Cardiac fibroblast (primary cell): ENCODE results near the gene SLC30A9.
A peak's percentile ranks its signal among the peaks of the same experiment; 100 is the strongest.

ENCODE experiments used
- DNase-seq, 2 donors: peaks; one replicate each; pipeline versions ENCODE4 v3.0.0 to v3.0.0-alpha.2; 2010; ENCODE audit warnings: low read depth in 2 of 2
- H3K4me3 ChIP-seq, 2 donors: replicated peaks in 1 of 2; 1 replicate in 1 of 2; 2 replicates in 1 of 2; pipeline ENCODE4 v1.5.1; 2011; ENCODE audit warnings: low read depth in 2 of 2, low read length in 2 of 2, mild to moderate bottlenecking in 2 of 2, moderate library complexity in 1 of 2
- CTCF ChIP-seq: IDR thresholded peaks from one replicate; pipeline ENCODE4 v1.5.1; 2011; ENCODE audit warnings: low read depth, mild to moderate bottlenecking, low read length, inconsistent platforms

Gene SLC30A9

GRCh38 chr4:41998019-41998418 is 7.7 kb downstream of the SLC30A9 start:
- TF ChIP-seq CTCF = no peak
- DNase-seq = no peak

DNA sequence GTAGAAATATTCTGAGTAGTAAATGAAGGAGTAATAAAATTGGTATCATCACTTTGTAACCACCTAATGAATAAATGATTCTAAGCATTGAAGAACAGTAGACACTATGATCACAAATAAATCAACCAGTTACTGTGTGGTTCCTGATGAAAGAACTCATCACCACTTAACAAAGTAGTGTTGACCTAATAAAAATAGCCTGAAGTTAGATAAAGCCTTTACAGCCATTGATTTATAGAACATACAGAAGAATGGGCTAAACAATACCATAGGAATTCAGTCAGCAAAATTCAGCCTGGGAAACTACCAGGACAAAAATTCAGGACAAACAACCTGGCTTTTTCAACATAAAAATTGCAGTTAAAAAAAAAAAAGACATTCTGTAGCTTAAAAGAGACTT is 9.0 kb downstream of the SLC30A9 start:
- no peak overlapping the region for H3K4me3 ChIP-seq
- TF ChIP-seq CTCF = no peak
- DNase-seq = no peak

More at GRCh38 chr4:41998019-41998418, 7.7 kb downstream of the SLC30A9 start:
- no peak overlapping the region for H3K4me3 ChIP-seq

DNA sequence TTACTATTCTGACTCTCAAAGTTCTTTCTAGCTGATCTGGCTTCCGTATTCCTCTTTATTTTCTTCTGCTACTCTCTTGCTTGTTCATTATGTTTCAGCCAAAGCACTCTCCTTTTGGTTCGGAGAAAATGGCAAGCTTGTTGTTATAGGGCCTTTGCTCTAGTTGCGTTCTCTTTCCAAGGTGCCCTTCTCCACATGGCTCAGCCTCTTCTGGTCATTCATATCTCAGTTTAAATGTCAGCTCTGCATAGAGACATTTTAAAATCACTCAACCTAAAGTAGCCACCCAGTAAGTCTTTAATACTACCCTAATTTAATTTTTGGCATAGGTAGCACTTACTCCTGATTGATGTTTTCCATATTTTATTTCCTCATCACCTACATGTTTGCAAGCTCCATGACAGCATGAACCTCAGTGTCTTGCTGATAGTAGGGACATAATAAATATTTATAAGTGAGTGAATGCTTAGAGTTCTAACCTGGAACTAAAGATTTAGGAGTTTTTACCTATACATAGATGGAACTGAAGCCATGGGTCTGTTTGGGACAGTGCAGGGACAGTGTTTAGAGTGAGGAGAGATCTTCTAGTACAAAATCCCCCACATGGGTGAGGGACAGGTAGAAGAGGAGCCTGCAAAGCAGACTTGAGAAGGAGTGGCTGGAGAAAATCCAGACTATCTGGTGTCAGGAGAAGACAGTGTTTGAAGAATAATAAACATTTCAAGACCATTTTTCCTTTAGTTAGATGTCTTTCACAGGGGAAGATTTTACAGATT is 17.9 kb downstream of the SLC30A9 start:
- TF ChIP-seq CTCF = no peak
- H3K4me3 ChIP-seq = no peak overlapping the region
- no peak for DNase-seq

GRCh38 chr4:42015438-42015837 is 25.1 kb downstream of the SLC30A9 start:
- TF ChIP-seq CTCF = no peak
- H3K4me3 ChIP-seq = no peak overlapping the region
- no peak for DNase-seq

GRCh38 chr4:42018451-42018850 is 28.1 kb downstream of the SLC30A9 start:
- no peak for DNase-seq
- no peak for TF ChIP-seq CTCF
- H3K4me3 ChIP-seq = no peak overlapping the region

GRCh38 chr4:42048394-42048793 is 58.1 kb downstream of the SLC30A9 start:
- no peak for TF ChIP-seq CTCF
- peak; percentile 57 to 83 for DNase-seq
- no peak overlapping the region for H3K4me3 ChIP-seq
